Adrenal gland (tissue), 12 donors: ENCODE data around the gene ARL6. TPM values are rescaled to one million over a fixed set of nuclear protein-coding genes. Genes with fewer than 3 reads are reported as not detected.
A peak's percentile ranks its signal among the peaks of the same experiment; 100 is the strongest.

Experiments used
- DNase-seq, 7 donors: peaks; one replicate each; pipeline ENCODE4 v3.0.0-alpha.2; 2019 to 2020
- H3K27ac ChIP-seq, 5 donors: fragments of 200-600 bp; sonication (generic) in 4 of 5; 1 replicate in 3 of 5; 2 replicates in 2 of 5; pipeline versions ENCODE4 v1.5.1 to v1.8.0; 2016 to 2020; ENCODE audit warnings: mild to moderate bottlenecking in 1 of 5
- H3K27me3 ChIP-seq: fragments of 200-600 bp; 2 replicates; pipeline ENCODE4 v1.8.0; 2021
- H3K36me3 ChIP-seq, 2 donors: fragments of 200-600 bp; replicated peaks in 1 of 2; 1 replicate in 1 of 2; 2 replicates in 1 of 2; pipeline versions ENCODE4 v1.5.1 to v1.8.0; 2018 to 2022
- H3K4me1 ChIP-seq, 2 donors: fragments of 200-600 bp; replicated peaks in 1 of 2; 1 replicate in 1 of 2; 2 replicates in 1 of 2; pipeline versions ENCODE4 v1.5.1 to v1.8.0; 2018 to 2021
- H3K4me3 ChIP-seq, 4 donors: fragments of 200-600 bp; sonication (generic) in 3 of 4; one replicate each; pipeline ENCODE4 v1.5.1; 2016 to 2018
- H3K9me3 ChIP-seq, 3 donors: fragments of 200-600 bp; sonication (generic) in 1 of 3; replicated peaks in 1 of 3; 1 replicate in 2 of 3; 2 replicates in 1 of 3; pipeline versions ENCODE4 v1.5.1 to v1.8.0; 2016 to 2021
- CTCF ChIP-seq, 6 experiments: fragments of 450-650 bp in 4 of 6; fragments of 200-600 bp in 2 of 6; sonication (generic) in 1 of 6; IDR thresholded peaks; 1 replicate in 5 of 6; 2 replicates in 1 of 6; pipeline versions ENCODE4 v1.5.1 to v1.8.0; 2016 to 2021; ENCODE audit warnings: antibody characterized with exemption in 6 of 6, mild to moderate bottlenecking in 2 of 6, moderate library complexity in 1 of 6
- POLR2A ChIP-seq, 2 donors: fragments of 450-650 bp; IDR thresholded peaks; one replicate each; pipeline ENCODE4 v1.6.1; 2017; ENCODE audit warnings: antibody characterized with exemption in 2 of 2, mild to moderate bottlenecking in 2 of 2, moderate library complexity in 1 of 2
- WGBS, 4 donors: extraction: QIAGEN DNeasy Blood & Tissue Kit in 2 of 4; methylation state at CpG; one replicate each; pipeline versions ENCODE4 v1.1.5 to v1.1.7; 2013 to 2017; 5-methylcytosine and 5-hydroxymethylcytosine counted together
- intact Hi-C, 2 donors: fragments of 100-400 bp; cut with DNase I; formaldehyde crosslinking; loops; one replicate each; pipeline versions ENCODE4 v1.14.1 to v1.15.0; 2022 to 2023
- polyA plus RNA-seq, 3 donors: library from polyadenylated mRNA; stranded (reverse); fragments of 200-250 nt in 2 of 3; fragments of 350-450 nt in 1 of 3; fragmentation: Illumina TruSeq in 1 of 3; extraction: RNeasy Lipid Tissue Mini Kit (QIAGEN cat#74804) in 1 of 3; gene quantifications; one replicate each; pipeline ENCODE4 v1.2.3, GENCODE V29; 2013 to 2014
- total RNA-seq, 9 donors: library from RNA; depleted of rRNA in 4 of 9; stranded (reverse); fragments of >200 nt in 4 of 9; fragments of 120-200 nt in 1 of 9; fragmentation: NEBNext Ultra II Directional in 1 of 9; extraction: Animal tissue kit (Norgen Biotek cat#: 25700) in 1 of 9; gene quantifications; one replicate each; pipeline versions ENCODE4 v1.1.0 to v1.2.4, GENCODE V29; 2013 to 2023
- donor health status: healthy with polysubstance abuse.
- donor health status: Bipolar disorder and iron deficiency.
- donor health status: DM: yes; HTN: yes; CAD: no.
- donor health status: DM: no; HTN: no; CAD: no.
- donor health status: DM: no; HTN: no; CAD: no.
- donor health status: DM: yes; HTN: yes; CAD: no.

The ARL6 gene
- total and polyA plus RNA-seq, 12 donors, result 3.1 to 9.9 (median 6.9) TPM

GRCh38 chr3:97763586-97764406 is 762 bp upstream of the ARL6 start:
- TF ChIP-seq POLR2A (IDR thresholded peaks at IDR 0.05) (no peak), CTCF (IDR thresholded peaks at IDR 0.05) (no peak)
- peak overlapping the region; percentile 25 to 97 (median 56) for H3K4me3 ChIP-seq
- intact Hi-C loops, result no loop called here
- H3K9me3 ChIP-seq, result no peaks in the 10 kb centered on the region
- H3K27ac ChIP-seq, result peak overlapping the region in 2 of 5 donors; percentile 78
- DNase-seq, result no peak
- no peaks in the 10 kb centered on the region for H3K27me3 ChIP-seq
- 21 to 43% (median 22%) methylated on average over 12 to 22 of the region's 22 CpGs for WGBS, 4 donors
- H3K36me3 ChIP-seq, result no peaks in the 10 kb centered on the region
- H3K4me1 ChIP-seq, result peaks cover 0 to 5% of the 10 kb centered on the region in 2 donors

GRCh38 chr3:97765336-97765735 is 778 bp downstream of the ARL6 start:
- Histone ChIP-seq H3K36me3 (no peaks in the 10 kb centered on the region), H3K9me3 (no peaks in the 10 kb centered on the region), H3K27me3 (no peaks in the 10 kb centered on the region), H3K4me3 (peak overlapping the region in 1 of 4 donors; percentile 97), H3K4me1 (peaks cover 0 to 5% of the 10 kb centered on the region in 2 donors), H3K27ac (no peak overlapping the region)
- TF ChIP-seq CTCF (IDR thresholded peaks at IDR 0.05), result no peak
- TF ChIP-seq POLR2A (IDR thresholded peaks at IDR 0.05), result no peak
- DNase-seq, result no peak
- intact Hi-C loops, result no loop called here
- 21 to 29% (median 27%) methylated on average over 2 of the region's 2 CpGs for whole genome bisulfite sequencing, 4 donors

GRCh38 chr3:97772926-97773325 is 8.4 kb downstream of the ARL6 start:
- Histone ChIP-seq H3K4me1 (no peaks in the 10 kb centered on the region), H3K36me3 (no peaks in the 10 kb centered on the region), H3K27me3 (no peaks in the 10 kb centered on the region), H3K9me3 (no peaks in the 10 kb centered on the region), H3K27ac (no peak overlapping the region), H3K4me3 (no peak overlapping the region)
- 73 to 78% (median 76%) methylated on average over 3 of the region's 3 CpGs for WGBS, 4 donors
- DNase-seq, result no peak
- intact Hi-C loops, result no loop called here
- TF ChIP-seq POLR2A (IDR thresholded peaks at IDR 0.05) (no peak), CTCF (IDR thresholded peaks at IDR 0.05) (no peak)

- intact Hi-C loops, result no loop called here
Observed at GRCh38 chr3:97778152-97778551, 13.6 kb downstream of the ARL6 start.

More at GRCh38 chr3:97778152-97778551, 13.6 kb downstream of the ARL6 start:
- no peak overlapping the region for H3K4me3 ChIP-seq
- H3K9me3 ChIP-seq, result no peaks in the 10 kb centered on the region
- H3K4me1 ChIP-seq, result peaks cover 0 to 5% of the 10 kb centered on the region in 2 donors
- H3K27me3 ChIP-seq, result no peaks in the 10 kb centered on the region
- H3K36me3 ChIP-seq, result no peaks in the 10 kb centered on the region
- TF ChIP-seq POLR2A (IDR thresholded peaks at IDR 0.05) (no peak), CTCF (IDR thresholded peaks at IDR 0.05) (no peak)
- DNase-seq, result no peak
- no peak overlapping the region for H3K27ac ChIP-seq
